Tibial artery (tissue), 4 donors: ENCODE measurements around the gene WIPI1.

Source experiments
- DNase-seq, 2 donors: peaks; one replicate each; pipeline ENCODE4 v3.0.0-alpha.2; 2019
- H3K27ac ChIP-seq, 2 donors: fragments of 200-600 bp; sonication (generic) in 1 of 2; 1 replicate in 1 of 2; 2 replicates in 1 of 2; pipeline ENCODE4 v1.5.1; 2018 to 2019; ENCODE audit warnings: mild to moderate bottlenecking in 1 of 2
- H3K27me3 ChIP-seq, 2 donors: fragments of 200-600 bp; sonication (generic) in 1 of 2; one replicate each; pipeline versions ENCODE4 v1.5.1 to v1.6.0; 2016 to 2019
- H3K36me3 ChIP-seq, 3 donors: fragments of 200-600 bp; sonication (generic) in 2 of 3; one replicate each; pipeline ENCODE4 v1.5.1; 2016 to 2019; ENCODE audit warnings: mild to moderate bottlenecking in 2 of 3
- H3K4me1 ChIP-seq, 4 donors: fragments of 200-600 bp; sonication (generic) in 2 of 4; 1 replicate in 3 of 4; 2 replicates in 1 of 4; pipeline ENCODE4 v1.5.1; 2016 to 2019
- H3K4me3 ChIP-seq, 2 donors: fragments of 200-600 bp; sonication (generic) in 1 of 2; 1 replicate in 1 of 2; 2 replicates in 1 of 2; pipeline ENCODE4 v1.5.1; 2018 to 2019; ENCODE audit warnings: mild to moderate bottlenecking in 2 of 2
- H3K9me3 ChIP-seq, 3 donors: fragments of 200-600 bp; sonication (generic) in 1 of 3; one replicate each; pipeline ENCODE4 v1.5.1; 2016 to 2019
- CTCF ChIP-seq, 2 experiments: fragments of 200-600 bp in 1 of 2; fragments of 450-650 bp in 1 of 2; IDR thresholded peaks; one replicate each; pipeline ENCODE4 v1.5.1; 2017 to 2019; ENCODE audit warnings: antibody characterized with exemption in 2 of 2, mild to moderate bottlenecking in 1 of 2, moderate library complexity in 1 of 2
- intact Hi-C: fragments of 100-400 bp; cut with DNase I; formaldehyde crosslinking; loops from one replicate; pipeline ENCODE4 v1.15.0; 2023; ENCODE audit warnings: low total_unique reads

The WIPI1 gene

GRCh38 chr17:68383443-68384321 lies 73.6 kb downstream of the WIPI1 start:
- no peak for DNase-seq

GRCh38 chr17:68383120-68383442 lies 74.2 kb downstream of the WIPI1 start:
- no peak for DNase-seq
- Histone ChIP-seq H3K27me3 (no peaks in the 10 kb centered on the region), H3K27ac (no peak overlapping the region), H3K36me3 (no peaks in the 10 kb centered on the region), H3K9me3 (no peaks in the 10 kb centered on the region), H3K4me3 (no peak overlapping the region), H3K4me1 (peaks cover 0 to 12% (median 7%) of the 10 kb centered on the region in 4 donors)
- intact Hi-C loops, result no loop called here
- TF ChIP-seq CTCF (IDR thresholded peaks at IDR 0.05), result no peak

More at GRCh38 chr17:68383443-68384321, 73.6 kb downstream of the WIPI1 start:
- no peaks in the 10 kb centered on the region for H3K36me3 ChIP-seq
- TF ChIP-seq CTCF (IDR thresholded peaks at IDR 0.05), result no peak
- H3K4me1 ChIP-seq, result peaks cover 0 to 6% (median 5%) of the 10 kb centered on the region in 4 donors
- no peaks in the 10 kb centered on the region for H3K27me3 ChIP-seq
- H3K9me3 ChIP-seq, result no peaks in the 10 kb centered on the region
- no peak overlapping the region for H3K27ac ChIP-seq
- no peak overlapping the region for H3K4me3 ChIP-seq
- intact Hi-C loops, result no loop called here

- no peak for TF ChIP-seq CTCF (IDR thresholded peaks at IDR 0.05)
- Histone ChIP-seq H3K27ac (no peak overlapping the region), H3K4me3 (no peak overlapping the region), H3K9me3 (no peaks in the 10 kb centered on the region), H3K36me3 (no peaks in the 10 kb centered on the region), H3K27me3 (no peaks in the 10 kb centered on the region), H3K4me1 (peaks cover 0 to 16% (median 11%) of the 10 kb centered on the region in 4 donors)
- no peak for DNase-seq
- intact Hi-C loops, result no loop called here
Measured at GRCh38 chr17:68382582-68383085, 74.7 kb downstream of the WIPI1 start.

GRCh38 chr17:68381076-68381900 lies 76.0 kb downstream of the WIPI1 start:
- no peak overlapping the region for H3K27ac ChIP-seq
- H3K36me3 ChIP-seq, result no peaks in the 10 kb centered on the region
- H3K4me3 ChIP-seq, result no peak overlapping the region
- DNase-seq, result no peak
- peaks cover 0 to 21% (median 14%) of the 10 kb centered on the region in 4 donors for H3K4me1 ChIP-seq
- no peaks in the 10 kb centered on the region for H3K9me3 ChIP-seq
- no peaks in the 10 kb centered on the region for H3K27me3 ChIP-seq
- intact Hi-C loops, result no loop called here
- TF ChIP-seq CTCF (IDR thresholded peaks at IDR 0.05), result no peak

GRCh38 chr17:68379692-68380677 lies 77.3 kb downstream of the WIPI1 start:
- no peaks in the 10 kb centered on the region for H3K27me3 ChIP-seq
- no peaks in the 10 kb centered on the region for H3K9me3 ChIP-seq
- no peaks in the 10 kb centered on the region for H3K36me3 ChIP-seq
- intact Hi-C loops, result no loop called here
- TF ChIP-seq CTCF (IDR thresholded peaks at IDR 0.05), result no peak
- no peak overlapping the region for H3K4me3 ChIP-seq
- peak overlapping the region in 1 of 2 donors; percentile 80 for H3K27ac ChIP-seq
- no peak for DNase-seq
- H3K4me1 ChIP-seq, result peaks cover 0 to 21% (median 14%) of the 10 kb centered on the region in 4 donors
